NCI-H1105 treated with DMSO at 0.1 percent for 48 hours (cell line): ENCODE measurements around the gene ABHD17C.

ENCODE experiments used
- DNase-seq: peaks from one replicate; lab custom pipeline; 2025; lab: John Stamatoyannopoulos, UW

ABHD17C gene

GRCh38 chr15:80689716-80690115, 5.4 kb upstream of the ABHD17C start:
- DNase-seq = no peak

- no peak for DNase-seq
Measured at GRCh38 chr15:80691575-80691974, 3.5 kb upstream of the ABHD17C start.

- no peak for DNase-seq
Measured at GRCh38 chr15:80693682-80694610, 1.2 kb upstream of the ABHD17C start.

DNA sequence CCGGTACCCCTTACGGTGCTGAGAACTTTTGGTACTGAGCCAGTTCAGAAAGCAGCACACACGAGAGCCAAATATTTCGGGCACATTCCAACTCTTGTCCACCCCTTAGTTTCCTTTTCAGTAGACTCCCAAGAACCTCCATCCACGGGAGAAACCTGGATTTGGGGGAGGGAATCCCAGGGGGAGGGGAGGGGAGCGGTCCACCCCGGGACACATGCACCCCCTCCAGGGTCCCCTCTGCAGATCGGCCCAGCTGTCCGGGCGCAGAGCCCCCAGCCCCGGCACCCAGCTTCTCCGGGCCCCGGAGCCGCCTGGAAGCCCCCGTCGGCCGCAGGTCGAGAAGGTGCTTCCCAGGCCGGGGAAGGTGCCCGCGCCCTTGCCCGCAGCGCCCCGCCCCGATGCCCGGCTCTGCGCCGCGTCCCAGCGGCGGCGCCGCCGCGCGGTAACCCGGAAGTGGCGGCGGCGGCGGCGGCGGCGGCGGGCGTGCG, 455 bp upstream of the ABHD17C start:
- no peak for DNase-seq

DNA sequence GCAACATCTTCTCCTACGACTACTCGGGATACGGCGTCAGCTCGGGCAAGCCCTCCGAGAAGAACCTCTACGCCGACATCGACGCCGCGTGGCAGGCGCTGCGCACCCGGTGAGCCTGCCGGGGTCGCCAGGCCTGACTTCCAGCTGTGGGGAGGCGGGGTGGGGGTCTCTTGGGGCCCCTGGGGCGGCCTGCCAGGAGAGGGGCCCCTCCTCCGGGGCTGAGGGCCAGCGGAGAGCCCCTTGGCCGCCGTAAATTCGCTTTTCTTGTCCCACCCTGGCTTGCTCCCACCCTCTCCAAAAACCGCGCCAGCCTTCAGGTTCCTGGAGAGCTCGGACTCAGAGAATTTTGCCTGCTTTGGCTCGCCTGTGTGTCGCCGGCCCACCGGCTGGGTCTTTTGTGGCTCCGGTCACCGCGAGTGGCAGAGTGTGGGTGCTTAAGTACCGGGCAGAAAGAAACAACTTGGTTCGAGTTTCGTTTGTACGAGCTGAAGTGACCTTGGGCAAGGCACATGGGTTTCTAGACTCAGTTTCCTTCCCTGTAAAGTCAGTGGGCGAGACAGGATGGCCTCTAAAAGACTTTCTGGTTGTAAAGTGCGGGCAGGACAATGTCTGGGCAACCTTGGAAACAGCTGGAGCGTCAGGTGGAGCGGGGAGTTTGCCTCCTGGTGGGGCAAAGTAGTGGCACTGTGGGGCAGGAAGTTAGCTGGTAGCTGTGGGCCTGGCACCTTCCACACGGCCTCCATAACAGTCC, 976 bp downstream of the ABHD17C start:
- DNase-seq = no peak

DNA sequence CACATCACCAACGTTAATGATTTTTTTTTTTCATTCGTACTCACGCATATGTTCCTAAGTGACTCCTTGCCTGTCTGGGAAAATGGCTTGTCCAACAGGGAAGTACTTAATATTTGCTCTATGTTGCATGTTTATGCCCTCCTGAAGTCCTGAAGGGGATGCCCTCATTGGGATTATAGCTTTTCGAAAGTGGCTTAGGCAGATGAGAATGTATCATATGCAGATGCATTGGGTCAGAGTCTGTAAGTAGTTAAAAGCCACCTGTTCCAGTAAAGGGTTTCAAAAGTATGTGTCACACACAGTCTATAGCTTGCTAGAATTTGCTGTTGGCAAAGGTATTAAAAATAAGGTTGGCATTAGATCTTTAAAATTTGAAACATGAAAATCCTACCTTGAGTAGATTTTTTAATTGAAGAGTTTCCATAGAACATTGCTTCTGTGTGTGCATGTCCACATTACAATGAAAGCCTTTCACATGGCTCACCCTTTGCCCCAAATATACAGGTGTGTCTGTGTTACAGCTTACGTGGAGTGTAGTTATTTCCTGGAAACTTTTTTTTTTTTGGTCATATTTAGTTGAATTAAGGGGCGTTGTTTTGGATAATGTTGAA, 2.1 kb downstream of the ABHD17C start:
- DNase-seq = no peak

DNA sequence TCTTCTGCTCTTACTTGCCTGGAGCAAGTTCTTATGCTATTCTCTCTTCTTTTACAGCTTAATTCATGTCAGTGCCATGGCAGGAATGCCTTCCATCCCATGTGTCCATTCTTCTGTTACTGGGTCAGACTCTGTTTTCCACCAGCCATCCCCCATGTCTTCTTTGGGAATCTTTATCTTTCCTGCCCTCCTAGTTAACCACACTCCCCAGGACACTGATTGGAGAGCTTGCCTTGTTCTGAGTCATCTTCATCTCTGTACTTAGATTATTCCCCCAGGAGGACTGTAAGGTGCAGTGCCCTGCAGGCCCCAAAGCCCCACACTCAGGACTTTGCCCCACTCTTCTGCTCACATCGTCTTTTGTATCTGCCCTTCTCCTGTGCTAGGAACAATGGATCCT, 3.6 kb downstream of the ABHD17C start:
- no peak for DNase-seq

GRCh38 chr15:80699981-80700380, 4.9 kb downstream of the ABHD17C start:
- no peak for DNase-seq

- DNase-seq = no peak
Measured at GRCh38 chr15:80701676-80702311, 6.7 kb downstream of the ABHD17C start.

GRCh38 chr15:80703081-80703480, 8.0 kb downstream of the ABHD17C start:
- no peak for DNase-seq

DNA sequence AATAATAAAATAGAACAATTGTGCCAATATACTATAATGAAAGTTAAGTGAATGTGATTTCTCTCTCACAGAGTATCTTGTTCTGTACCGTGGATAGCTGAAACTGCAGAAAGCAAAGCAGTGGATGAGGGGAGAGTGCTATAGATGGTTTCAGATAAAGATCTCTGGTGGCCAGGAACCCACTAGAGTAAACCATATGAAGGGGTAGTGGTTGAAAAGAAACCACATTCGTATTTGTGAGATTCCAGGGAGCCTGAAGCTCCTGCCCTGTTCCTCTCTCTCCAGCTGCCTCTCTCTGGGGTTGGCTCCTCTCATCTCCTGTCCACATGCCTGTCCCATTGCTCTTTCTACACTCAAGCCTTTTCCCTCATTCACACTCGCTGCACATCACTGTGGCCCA, 8.9 kb downstream of the ABHD17C start:
- no peak for DNase-seq

GRCh38 chr15:80706161-80706560, 11.1 kb downstream of the ABHD17C start:
- DNase-seq = peak; percentile 7

DNA sequence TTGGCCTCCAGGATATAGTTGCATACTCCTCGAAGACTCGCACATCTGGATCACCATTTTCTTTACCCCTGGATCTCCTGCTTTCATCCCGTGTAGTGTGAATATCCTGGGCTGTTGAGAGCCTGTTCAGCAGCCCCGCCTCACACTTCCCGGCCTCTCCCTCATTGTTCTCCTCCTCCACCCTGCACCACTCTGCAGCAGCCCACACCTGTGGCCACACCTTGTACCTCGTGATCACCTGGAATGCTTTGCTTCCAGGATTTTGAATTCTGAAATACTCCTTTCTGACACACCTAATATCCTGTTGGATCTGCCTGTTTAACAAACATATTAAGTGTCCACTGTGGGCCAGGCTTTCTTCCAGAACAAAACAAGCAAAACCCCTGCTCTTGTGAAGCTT, 14.4 kb downstream of the ABHD17C start:
- DNase-seq = no peak

GRCh38 chr15:80710635-80711554, 15.8 kb downstream of the ABHD17C start:
- no peak for DNase-seq

DNA sequence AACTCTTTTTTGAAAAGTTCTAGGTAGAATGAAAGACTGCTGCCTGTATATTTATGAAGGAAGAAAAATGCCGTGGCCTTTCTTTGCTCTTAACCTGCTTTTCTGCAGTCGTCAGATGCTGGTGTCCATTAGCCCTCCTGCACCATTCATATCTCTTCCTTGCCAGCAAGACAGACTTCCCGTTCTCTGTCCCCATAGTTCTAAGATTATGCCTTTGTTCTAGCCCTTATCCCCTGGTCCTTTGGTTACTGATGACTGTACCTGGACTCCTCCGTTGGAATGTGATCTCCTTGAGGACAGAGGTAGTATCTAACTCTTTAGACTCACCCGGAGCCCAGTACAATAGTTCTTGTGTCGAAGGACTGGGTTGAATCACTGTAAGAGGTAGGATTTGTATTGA, 16.8 kb downstream of the ABHD17C start:
- no peak for DNase-seq

- DNase-seq = no peak
Measured at GRCh38 chr15:80712956-80713355, 17.8 kb downstream of the ABHD17C start.

- no peak for DNase-seq
Measured at GRCh38 chr15:80721476-80721875, 26.4 kb downstream of the ABHD17C start.

DNA sequence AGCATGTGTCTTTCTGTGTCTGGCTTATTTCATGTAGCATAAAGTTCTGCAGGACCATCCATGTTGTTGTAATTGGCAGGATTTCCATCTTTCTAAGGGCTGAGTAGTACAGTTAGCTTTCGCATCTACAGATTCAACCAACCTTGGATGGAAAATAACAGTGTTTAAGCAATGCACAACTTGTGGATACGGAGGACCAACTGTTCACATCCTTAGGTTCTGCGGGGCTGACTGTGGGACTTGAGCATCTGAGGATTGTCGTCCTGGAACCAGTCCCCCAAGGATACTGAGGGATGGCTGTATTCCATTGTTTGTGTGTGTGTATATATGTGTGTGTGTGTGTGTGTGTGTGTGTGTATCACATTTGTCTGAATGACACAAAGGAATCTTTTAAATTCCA, 27.7 kb downstream of the ABHD17C start:
- no peak for DNase-seq

DNA sequence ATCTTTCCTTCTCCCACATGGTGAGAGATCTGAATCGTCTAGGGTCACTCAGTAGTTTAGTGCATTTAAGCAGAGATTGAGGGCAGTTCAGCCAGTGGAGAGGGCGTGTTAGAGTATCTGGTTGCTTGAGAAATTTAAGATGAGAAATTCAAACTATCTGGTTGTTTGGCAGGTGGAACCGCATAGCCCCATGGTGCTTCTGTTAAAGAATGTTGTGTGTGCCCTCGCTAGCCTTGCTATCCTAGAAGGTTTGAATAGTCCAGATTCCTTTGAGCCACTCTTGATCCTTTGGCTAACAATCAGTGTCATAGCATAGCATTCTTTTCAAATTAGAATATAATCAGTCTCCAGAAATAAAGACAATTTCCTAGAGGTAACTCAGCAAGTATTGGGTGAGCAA, 32.1 kb downstream of the ABHD17C start:
- no peak for DNase-seq

DNA sequence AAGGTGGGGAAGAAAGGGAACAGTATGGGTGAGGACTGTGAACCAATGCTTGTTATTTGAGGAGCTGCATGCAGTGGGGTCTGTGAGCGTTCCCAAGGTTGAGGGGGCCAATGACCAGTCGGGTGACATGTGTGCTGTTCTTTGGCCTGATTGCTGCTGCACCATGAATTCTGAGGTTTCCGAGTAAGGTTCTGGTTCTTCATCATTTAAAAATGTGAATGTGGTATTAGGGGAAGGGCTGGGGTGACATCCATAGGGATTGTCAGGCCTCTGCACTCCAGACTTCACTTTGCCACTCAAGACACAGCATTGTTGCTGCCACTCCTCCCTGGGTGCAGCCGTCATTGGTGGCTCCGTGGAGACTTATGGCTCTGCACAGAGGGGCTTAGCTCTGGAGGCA, 32.5 kb downstream of the ABHD17C start:
- no peak for DNase-seq

- no peak for DNase-seq
Measured at GRCh38 chr15:80730387-80730786, 35.3 kb downstream of the ABHD17C start.
